Fibroblast of skin of abdomen (primary cell): ENCODE results near the gene PLEKHG4. TPM values are rescaled to one million over a fixed set of nuclear protein-coding genes. Genes with fewer than 3 reads are reported as not detected.

ENCODE experiments used
- DNase-seq: peaks from one replicate; pipeline ENCODE4 v3.0.0-alpha.2; 2013
- polyA plus RNA-seq, 2 experiments: library from polyadenylated mRNA; unstranded; fragments of 120-200 nt; gene quantifications; one replicate each; pipeline ENCODE4 v1.2.1, GENCODE V29; 2013; ENCODE audit not compliant: insufficient read length in 2 of 2

Gene PLEKHG4
- polyA plus RNA-seq (2013, experiment 1 of 2; ENCODE audit: insufficient read length), result 27.2 TPM
- 27.6 TPM for polyA plus RNA-seq (2013, experiment 2 of 2; ENCODE audit: insufficient read length)

GRCh38 chr16:67279296-67280089 is at the start of gene PLEKHG4:
Gene PLEKHG4 (plus strand): TSS chr16:67279532. CDS start chr16:67280045, 513 bp downstream.
- peak; percentile 80 for DNase-seq

GRCh38 chr16:67229906-67230808 is 49.2 kb upstream of the PLEKHG4 start:
- no peak for DNase-seq

GRCh38 chr16:67230809-67231660 is 48.3 kb upstream of the PLEKHG4 start:
- DNase-seq, result no peak

- no peak for DNase-seq
These were observed 45.7 kb upstream of the PLEKHG4 start for GRCh38 chr16:67233596-67233995.

- DNase-seq, result no peak
These were observed 45.1 kb upstream of the PLEKHG4 start for GRCh38 chr16:67234180-67234597.

GRCh38 chr16:67235816-67236562 is 43.3 kb upstream of the PLEKHG4 start:
- DNase-seq, result no peak

GRCh38 chr16:67236563-67237395 is 42.6 kb upstream of the PLEKHG4 start:
- peak; percentile 34 for DNase-seq

- DNase-seq, result no peak
These were observed 41.7 kb upstream of the PLEKHG4 start for GRCh38 chr16:67237396-67238277.

- no peak for DNase-seq
These were observed 41.1 kb upstream of the PLEKHG4 start for GRCh38 chr16:67238278-67238575.

GRCh38 chr16:67238806-67239470 is 40.4 kb upstream of the PLEKHG4 start:
- no peak for DNase-seq

- DNase-seq, result peak; percentile 37
These were observed 38.8 kb upstream of the PLEKHG4 start for GRCh38 chr16:67240506-67240905.

- DNase-seq, result peak; percentile 84
These were observed 38.1 kb upstream of the PLEKHG4 start for GRCh38 chr16:67241008-67241900.

- no peak for DNase-seq
These were observed 37.1 kb upstream of the PLEKHG4 start for GRCh38 chr16:67242138-67242730.

GRCh38 chr16:67243481-67243880 is 35.9 kb upstream of the PLEKHG4 start:
- no peak for DNase-seq

GRCh38 chr16:67244387-67245185 is 34.7 kb upstream of the PLEKHG4 start:
- DNase-seq, result peak; percentile 91

GRCh38 chr16:67245186-67245585 is 34.1 kb upstream of the PLEKHG4 start:
- no peak for DNase-seq

GRCh38 chr16:67245674-67246080 is 33.7 kb upstream of the PLEKHG4 start:
- DNase-seq, result no peak
